ENCODE results near the gene DPP8. TPM values are rescaled to one million over a fixed set of nuclear protein-coding genes. Genes with fewer than 3 reads are reported as not detected.

The DPP8 gene
- total and polyA plus RNA-seq, 2 donors (not counting 3 experiments of a cell fraction or from before 2014, with no cell fraction given) = 12.1 to 35.3 TPM

DNA sequence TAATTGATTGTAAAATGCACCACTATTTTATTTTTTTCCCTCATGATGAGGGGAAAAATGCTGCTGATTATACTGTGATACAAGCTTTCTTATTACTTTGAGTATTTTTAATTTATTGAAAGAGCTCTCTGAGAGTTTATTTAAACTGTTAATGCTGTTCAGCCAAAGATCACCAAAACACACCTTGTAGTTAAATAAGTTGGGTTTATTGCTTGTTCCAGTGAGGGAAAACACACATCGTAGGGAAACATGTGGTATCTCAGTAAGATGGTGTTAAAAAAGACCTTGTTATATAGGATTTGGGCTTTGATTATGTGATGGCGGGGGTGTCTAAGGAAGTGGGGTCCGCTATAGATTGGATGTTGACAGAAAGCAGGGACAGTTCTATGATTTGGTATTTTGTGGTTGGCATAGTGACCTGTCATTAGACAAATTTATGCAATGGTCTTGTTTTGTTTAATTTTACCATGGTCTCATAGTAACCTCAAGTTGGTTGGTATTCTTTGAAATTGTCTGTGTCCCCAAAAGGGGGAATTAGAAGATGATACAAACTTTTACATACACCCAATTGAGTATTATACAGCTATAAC, 23.8 kb upstream of the DPP8 start:
- Histone ChIP-seq H3K4me3 (replicated peaks in 1 of 3; ENCODE audit: insufficient read depth in 1 of 3, low read depth in 1 of 3, low read length in 3 of 3) (no peak overlapping the region), H3K79me2 (ENCODE audit: control insufficient read depth, insufficient read depth, low read length) (peaks cover 78% of the 10 kb centered on the region), H3K4me1 (ENCODE audit: control insufficient read depth, extremely low read depth, insufficient read depth, low read length) (no peaks in the 10 kb centered on the region), H3K36me3 (ENCODE audit: control insufficient read depth in 2 of 2, extremely low read depth in 1 of 2, insufficient read depth in 2 of 2, low read length in 2 of 2) (no peaks in the 10 kb centered on the region), H3K27ac (ENCODE audit: insufficient read depth, low read depth, low read length) (no peak overlapping the region), H2AFZ (ENCODE audit: low read depth, low read length) (no peak overlapping the region), H3K27me3 (ENCODE audit: control insufficient read depth in 2 of 2, insufficient read depth in 2 of 2, low read length in 2 of 2) (no peaks in the 10 kb centered on the region), H3K9me3 (replicated peaks; ENCODE audit: control insufficient read depth, insufficient read depth, low read length) (no peaks in the 10 kb centered on the region), H3K4me2 (ENCODE audit: insufficient read depth, low read length) (no peak overlapping the region), H4K20me1 (replicated peaks; ENCODE audit: control insufficient read depth, extremely low read depth, insufficient read depth, low read length) (no peaks in the 10 kb centered on the region), H3K9me1 (replicated peaks; ENCODE audit: control insufficient read depth, extremely low read depth, insufficient read depth, low read length) (no peaks in the 10 kb centered on the region), H3K9ac (replicated peaks; ENCODE audit: extremely low read depth, insufficient read depth, low read length) (no peak overlapping the region)
- POLR2A ChIA-PET = no interaction called here
- FAIRE-seq = no peak
- dilution Hi-C loops (cut with MboI; ENCODE audit: extremely low pct_ligation_motif_present, low sequenced_read_pairs) = no loop called here
- TF ChIP-seq, protein P1, sequence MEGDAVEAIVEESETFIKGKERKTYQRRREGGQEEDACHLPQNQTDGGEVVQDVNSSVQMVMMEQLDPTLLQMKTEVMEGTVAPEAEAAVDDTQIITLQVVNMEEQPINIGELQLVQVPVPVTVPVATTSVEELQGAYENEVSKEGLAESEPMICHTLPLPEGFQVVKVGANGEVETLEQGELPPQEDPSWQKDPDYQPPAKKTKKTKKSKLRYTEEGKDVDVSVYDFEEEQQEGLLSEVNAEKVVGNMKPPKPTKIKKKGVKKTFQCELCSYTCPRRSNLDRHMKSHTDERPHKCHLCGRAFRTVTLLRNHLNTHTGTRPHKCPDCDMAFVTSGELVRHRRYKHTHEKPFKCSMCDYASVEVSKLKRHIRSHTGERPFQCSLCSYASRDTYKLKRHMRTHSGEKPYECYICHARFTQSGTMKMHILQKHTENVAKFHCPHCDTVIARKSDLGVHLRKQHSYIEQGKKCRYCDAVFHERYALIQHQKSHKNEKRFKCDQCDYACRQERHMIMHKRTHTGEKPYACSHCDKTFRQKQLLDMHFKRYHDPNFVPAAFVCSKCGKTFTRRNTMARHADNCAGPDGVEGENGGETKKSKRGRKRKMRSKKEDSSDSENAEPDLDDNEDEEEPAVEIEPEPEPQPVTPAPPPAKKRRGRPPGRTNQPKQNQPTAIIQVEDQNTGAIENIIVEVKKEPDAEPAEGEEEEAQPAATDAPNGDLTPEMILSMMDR (IDR thresholded peaks at IDR 0.05; ENCODE audit: extremely low read depth in 1 of 2, insufficient read depth in 1 of 2, low read depth in 1 of 2, low read length in 2 of 2) = no peak
- TF ChIP-seq POLR2AphosphoS5 (IDR thresholded peaks at IDR 0.05; ENCODE audit: insufficient read depth, low read depth, low read length) = no peak
- no peak for TF ChIP-seq EZH2 (IDR thresholded peaks at IDR 0.05; ENCODE audit: borderline replicate concordance, low read depth, low read length, severe bottlenecking)
- no peak for TF ChIP-seq FOS (IDR thresholded peaks at IDR 0.05; ENCODE audit: borderline replicate concordance, insufficient read depth, low read length)
- no peak for TF ChIP-seq MAX (IDR thresholded peaks at IDR 0.05; ENCODE audit: insufficient read depth, insufficient read length)
- no peak for TF ChIP-seq GATA2 (IDR thresholded peaks at IDR 0.05; ENCODE audit: insufficient read depth, insufficient read length, low read depth, low read length)
- no peak for TF ChIP-seq POLR2A (IDR thresholded peaks at IDR 0.05; ENCODE audit: low read depth, low read length)
- no peak for TF ChIP-seq MYC (IDR thresholded peaks at IDR 0.05; ENCODE audit: low read depth, low read length)
- no peak for DNase-seq (ENCODE audit: low read depth, low spot score)
- CTCF ChIA-PET = no interaction called here
- intact Hi-C loops (cut with micrococcal nuclease) = no loop called here
- no TSS peak for BruUV-seq (replicated peaks)

All from endothelial cell of umbilical vein (primary cell).